AG09319 (cell line): ENCODE data around the gene PKN2.
"Not testable (repeated sequence)": the region's sequence is repeated elsewhere in the genome, so short reads cannot be mapped to it uniquely, and the experiment has no call there.

Experiments used
- DNase-seq: peaks from one replicate; pipeline ENCODE4 v3.0.0-alpha.2; 2010; ENCODE audit warnings: low read depth; ENCODE audit errors: extremely low read depth
- TF ChIP-seq, protein P1 (sequence below): IDR thresholded peaks from 2 replicates; pipeline ENCODE4 v1.5.1; 2011; ENCODE audit warnings: low read depth, mild to moderate bottlenecking, inconsistent platforms, low read length, moderate library complexity

Gene PKN2

GRCh38 chr1:88803444-88803843 lies 119.4 kb downstream of the PKN2 start:
- DNase-seq = no peak
- TF ChIP-seq, protein P1, sequence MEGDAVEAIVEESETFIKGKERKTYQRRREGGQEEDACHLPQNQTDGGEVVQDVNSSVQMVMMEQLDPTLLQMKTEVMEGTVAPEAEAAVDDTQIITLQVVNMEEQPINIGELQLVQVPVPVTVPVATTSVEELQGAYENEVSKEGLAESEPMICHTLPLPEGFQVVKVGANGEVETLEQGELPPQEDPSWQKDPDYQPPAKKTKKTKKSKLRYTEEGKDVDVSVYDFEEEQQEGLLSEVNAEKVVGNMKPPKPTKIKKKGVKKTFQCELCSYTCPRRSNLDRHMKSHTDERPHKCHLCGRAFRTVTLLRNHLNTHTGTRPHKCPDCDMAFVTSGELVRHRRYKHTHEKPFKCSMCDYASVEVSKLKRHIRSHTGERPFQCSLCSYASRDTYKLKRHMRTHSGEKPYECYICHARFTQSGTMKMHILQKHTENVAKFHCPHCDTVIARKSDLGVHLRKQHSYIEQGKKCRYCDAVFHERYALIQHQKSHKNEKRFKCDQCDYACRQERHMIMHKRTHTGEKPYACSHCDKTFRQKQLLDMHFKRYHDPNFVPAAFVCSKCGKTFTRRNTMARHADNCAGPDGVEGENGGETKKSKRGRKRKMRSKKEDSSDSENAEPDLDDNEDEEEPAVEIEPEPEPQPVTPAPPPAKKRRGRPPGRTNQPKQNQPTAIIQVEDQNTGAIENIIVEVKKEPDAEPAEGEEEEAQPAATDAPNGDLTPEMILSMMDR = no peak

- TF ChIP-seq, protein P1 = no peak
- DNase-seq = no peak
Measured at GRCh38 chr1:88812366-88812765, 128.3 kb downstream of the PKN2 start.

- no peak for DNase-seq
- TF ChIP-seq, protein P1 = no peak
Measured at GRCh38 chr1:88813471-88813870, 129.4 kb downstream of the PKN2 start.

GRCh38 chr1:88819642-88820041 lies 135.6 kb downstream of the PKN2 start:
- DNase-seq = not testable (repeated sequence)

- TF ChIP-seq, protein P1 = no peak
- no peak for DNase-seq
Measured at GRCh38 chr1:88825721-88826120, 141.6 kb downstream of the PKN2 start.

GRCh38 chr1:88847643-88848042 lies 163.6 kb downstream of the PKN2 start:
- TF ChIP-seq, protein P1 = no peak
- no peak for DNase-seq

DNA sequence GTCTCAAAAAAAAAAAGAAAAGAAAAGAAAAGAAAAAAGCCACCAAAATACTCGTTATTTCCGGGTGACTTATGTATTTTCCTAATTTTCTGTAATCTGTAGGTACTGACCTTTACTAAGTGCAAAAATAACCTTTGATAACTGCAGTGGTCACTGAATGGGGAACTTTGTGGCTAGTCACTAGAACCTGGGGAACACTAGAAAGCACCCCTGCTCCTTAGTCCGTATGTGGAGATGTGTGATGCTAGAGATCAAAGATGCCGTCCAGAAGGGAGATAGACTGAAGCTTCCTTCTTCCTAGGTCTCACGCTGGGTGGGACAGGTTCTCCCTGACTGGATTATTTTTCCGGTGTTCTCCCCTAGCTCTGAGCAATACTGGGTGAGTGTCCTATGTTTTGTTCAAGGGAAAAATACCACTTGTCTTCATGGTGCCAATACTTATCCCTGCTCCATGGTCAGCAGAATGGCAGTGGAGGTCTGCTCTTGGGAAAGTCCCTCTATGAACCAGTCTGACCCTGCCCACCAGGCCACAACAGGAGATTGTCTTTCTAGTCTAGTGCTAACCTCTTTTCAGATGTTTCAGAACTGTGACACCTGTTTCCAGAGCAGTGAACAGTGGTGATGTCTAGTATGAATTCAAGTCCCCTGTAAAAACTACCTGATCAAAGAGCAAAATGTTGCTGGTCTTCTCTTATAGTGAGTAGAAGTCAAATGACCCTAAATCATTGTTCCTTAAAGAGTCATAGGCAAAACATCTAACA lies 167.4 kb downstream of the PKN2 start:
- TF ChIP-seq, protein P1 = no peak
- no peak for DNase-seq
